Bronchial epithelial cell (primary cell): Measurements from ENCODE around the gene CC2D2B. TPM values are rescaled to one million over a fixed set of nuclear protein-coding genes. Genes with fewer than 3 reads are reported as not detected.
"Not testable (repeated sequence)": the region's sequence is repeated elsewhere in the genome, so short reads cannot be mapped to it uniquely, and the experiment has no call there.

ENCODE experiments used
- DNase-seq: peaks from one replicate; pipeline ENCODE4 v3.0.0-alpha.2; 2010; ENCODE audit warnings: low read depth
- FAIRE-seq: peaks from 2 replicates; lab custom pipeline; 2011; peaks lifted over from hg19 to GRCh38; lab: Jason Lieb, UNC
- H3K27me3 ChIP-seq: 2 replicates; pipeline ENCODE4 v1.5.1; 2011; ENCODE audit warnings: low read length; ENCODE audit not compliant: control insufficient read depth, insufficient read depth
- H3K36me3 ChIP-seq: 2 replicates; pipeline ENCODE4 v1.5.1; 2011; ENCODE audit warnings: low read length; ENCODE audit not compliant: control insufficient read depth, insufficient read depth
- H3K4me3 ChIP-seq: 2 replicates; pipeline ENCODE4 v1.5.1; 2011; ENCODE audit warnings: mild to moderate bottlenecking, low read depth, low read length, control low read depth
- total RNA-seq: library from RNA; depleted of rRNA; stranded (reverse); fragments of >200 nt; gene quantifications from 2 replicates; pipeline ENCODE4 v1.2.1, GENCODE V29; 2014
- TF ChIP-seq, protein P1 (sequence below): IDR thresholded peaks from 2 replicates; pipeline ENCODE4 v1.5.1; 2011; ENCODE audit warnings: mild to moderate bottlenecking, moderate library complexity, low read length, control low read depth, inconsistent platforms; ENCODE audit not compliant: insufficient read depth, severe bottlenecking

Gene CC2D2B
- total RNA-seq, 1 donor from 2014 or later, result not detected

DNA sequence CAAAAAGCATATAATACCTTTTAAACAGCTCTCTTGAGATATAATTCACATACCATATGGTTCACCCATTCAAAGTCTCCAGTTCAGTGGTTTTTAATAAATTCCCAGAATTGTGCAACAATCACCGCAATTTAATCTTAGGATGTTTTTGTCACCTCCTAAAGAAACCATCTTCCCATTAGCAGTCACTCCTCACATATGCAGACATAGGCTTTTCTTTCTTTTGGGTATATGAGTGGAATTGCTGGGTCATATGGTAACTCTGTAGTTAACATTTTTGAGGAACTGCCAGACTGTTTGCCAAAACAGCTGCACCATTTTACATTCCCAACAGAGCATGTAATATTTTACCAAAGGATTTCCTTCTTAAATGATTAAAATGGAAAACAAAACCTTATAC is 57.0 kb downstream of the CC2D2B start:
- TF ChIP-seq, protein P1, sequence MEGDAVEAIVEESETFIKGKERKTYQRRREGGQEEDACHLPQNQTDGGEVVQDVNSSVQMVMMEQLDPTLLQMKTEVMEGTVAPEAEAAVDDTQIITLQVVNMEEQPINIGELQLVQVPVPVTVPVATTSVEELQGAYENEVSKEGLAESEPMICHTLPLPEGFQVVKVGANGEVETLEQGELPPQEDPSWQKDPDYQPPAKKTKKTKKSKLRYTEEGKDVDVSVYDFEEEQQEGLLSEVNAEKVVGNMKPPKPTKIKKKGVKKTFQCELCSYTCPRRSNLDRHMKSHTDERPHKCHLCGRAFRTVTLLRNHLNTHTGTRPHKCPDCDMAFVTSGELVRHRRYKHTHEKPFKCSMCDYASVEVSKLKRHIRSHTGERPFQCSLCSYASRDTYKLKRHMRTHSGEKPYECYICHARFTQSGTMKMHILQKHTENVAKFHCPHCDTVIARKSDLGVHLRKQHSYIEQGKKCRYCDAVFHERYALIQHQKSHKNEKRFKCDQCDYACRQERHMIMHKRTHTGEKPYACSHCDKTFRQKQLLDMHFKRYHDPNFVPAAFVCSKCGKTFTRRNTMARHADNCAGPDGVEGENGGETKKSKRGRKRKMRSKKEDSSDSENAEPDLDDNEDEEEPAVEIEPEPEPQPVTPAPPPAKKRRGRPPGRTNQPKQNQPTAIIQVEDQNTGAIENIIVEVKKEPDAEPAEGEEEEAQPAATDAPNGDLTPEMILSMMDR, result no peak
- Histone ChIP-seq H3K36me3 (no peaks in the 10 kb centered on the region), H3K27me3 (no peaks in the 10 kb centered on the region), H3K4me3 (no peak overlapping the region)
- DNase-seq (no peak), FAIRE-seq (no peak)

DNA sequence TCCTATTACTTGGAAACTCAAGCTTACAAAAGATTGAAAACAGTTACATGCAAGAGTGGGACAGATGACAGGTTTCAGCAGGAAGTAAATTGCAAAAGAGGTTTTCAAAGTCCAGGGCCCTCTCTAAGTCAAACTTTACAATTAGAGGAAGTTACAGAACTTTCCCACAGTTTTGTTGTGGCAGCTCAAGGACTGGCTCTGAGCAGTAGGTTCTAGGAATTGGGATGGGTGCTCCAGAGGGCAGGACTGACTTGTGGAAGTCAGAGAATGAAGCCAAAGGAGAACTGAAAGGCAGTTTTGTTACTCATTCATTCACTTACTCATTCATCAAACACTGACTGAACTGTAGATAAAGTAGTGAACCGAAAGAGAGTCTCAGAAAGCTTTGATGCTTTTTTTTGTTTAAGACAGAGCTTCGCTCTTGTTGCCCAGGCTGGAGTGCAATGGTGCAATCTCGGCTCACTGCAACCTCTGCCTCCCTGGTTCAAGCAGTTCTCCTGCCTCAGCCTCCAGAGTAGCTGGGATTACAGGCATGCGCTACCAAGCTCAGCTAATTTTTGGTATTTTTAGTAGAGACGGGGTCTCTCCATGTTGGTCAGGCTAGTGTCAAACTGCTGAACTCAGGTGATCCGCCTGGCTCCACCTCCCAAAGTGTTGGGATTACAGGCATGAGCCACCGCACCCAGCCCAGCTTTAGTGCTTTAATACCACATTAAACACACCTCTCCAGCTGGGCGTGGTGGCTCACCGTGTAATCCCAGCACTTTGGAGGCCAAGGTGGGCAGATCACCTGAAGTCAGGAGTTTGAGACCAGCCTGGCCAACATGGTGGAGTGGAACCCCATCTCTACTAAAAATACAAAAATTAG is 68.8 kb downstream of the CC2D2B start:
- no peak for FAIRE-seq
- H3K36me3 ChIP-seq, result no peaks in the 10 kb centered on the region
- no peaks in the 10 kb centered on the region for H3K27me3 ChIP-seq
- H3K4me3 ChIP-seq, result no peak overlapping the region
- TF ChIP-seq, protein P1, result no peak
- no peak for DNase-seq

DNA sequence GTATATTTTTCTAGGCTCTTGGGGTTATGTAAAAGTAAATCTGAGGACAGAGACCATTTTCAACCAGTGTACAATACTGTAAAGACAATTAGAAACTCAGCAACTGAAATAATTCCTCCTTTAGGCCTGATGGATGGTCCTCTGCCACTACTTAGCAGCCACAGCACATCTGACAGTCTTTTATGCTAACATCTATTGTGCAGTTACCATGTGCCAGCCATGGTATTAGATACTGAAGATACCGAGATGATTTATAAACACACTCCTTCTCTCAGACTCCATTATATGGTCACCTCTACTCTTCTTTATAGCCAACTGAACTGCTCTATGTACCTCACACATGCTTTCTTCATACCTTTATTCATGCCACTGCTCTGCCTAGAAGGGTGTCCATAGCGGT is 74.4 kb downstream of the CC2D2B start:
- Histone ChIP-seq H3K4me3 (no peak overlapping the region), H3K36me3 (no peaks in the 10 kb centered on the region), H3K27me3 (no peaks in the 10 kb centered on the region)
- TF ChIP-seq, protein P1, result no peak
- DNase-seq (no peak), FAIRE-seq (no peak)

DNA sequence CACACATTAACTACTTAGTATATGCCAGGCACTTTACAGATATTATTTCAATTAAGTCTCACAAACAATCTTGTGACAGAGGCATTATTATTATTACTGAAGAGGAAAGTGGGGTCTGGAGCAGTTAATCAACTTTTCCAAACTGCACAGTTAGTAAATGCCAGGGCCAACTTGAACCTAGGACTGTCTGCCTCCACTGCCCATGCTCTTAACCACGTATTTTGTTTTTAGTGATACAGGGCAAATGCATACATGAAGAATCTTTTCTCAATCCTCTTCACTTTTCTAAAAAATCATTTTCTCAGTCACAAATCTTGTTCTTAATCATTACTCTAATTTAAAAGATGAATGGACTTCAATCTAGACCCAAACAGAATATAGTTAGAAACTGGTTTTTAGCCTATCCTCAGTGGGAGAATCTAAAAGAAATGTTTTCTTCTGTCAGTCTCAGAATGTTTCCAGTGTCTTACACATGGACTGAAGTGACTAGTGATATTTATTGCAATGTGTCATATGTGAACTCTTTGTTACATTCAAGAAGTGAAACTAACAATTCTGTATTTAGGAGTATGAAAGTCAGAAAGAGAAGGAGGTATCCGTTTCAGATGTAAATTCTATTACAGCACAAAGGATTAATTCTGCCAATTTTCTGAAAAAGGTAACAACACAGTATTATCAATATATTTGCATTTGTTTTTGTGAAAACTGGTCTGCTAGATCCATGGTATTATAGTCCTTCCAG is 80.1 kb downstream of the CC2D2B start:
- Histone ChIP-seq H3K27me3 (no peaks in the 10 kb centered on the region), H3K4me3 (no peak overlapping the region), H3K36me3 (no peaks in the 10 kb centered on the region)
- DNase-seq (no peak), FAIRE-seq (no peak)
- TF ChIP-seq, protein P1, result no peak

DNA sequence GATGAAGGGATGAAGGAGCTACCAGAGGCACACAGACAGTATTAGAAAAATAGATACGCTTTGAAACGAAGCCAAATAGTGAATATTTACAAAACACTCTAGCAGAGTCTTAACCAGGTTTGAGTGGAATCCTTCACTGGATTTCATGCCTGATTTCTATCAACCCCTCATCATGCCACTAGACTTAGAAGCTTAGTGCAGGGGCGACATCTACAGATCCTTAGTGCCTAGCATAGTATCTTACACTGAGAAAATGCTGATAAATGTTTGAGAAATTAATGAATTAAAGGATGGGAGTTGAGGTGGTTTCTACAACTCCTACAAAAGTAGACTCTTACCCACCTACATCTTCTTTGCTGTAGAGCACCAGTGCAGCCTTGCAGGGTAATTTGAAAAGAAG is 80.9 kb downstream of the CC2D2B start:
- FAIRE-seq, result no peak
- Histone ChIP-seq H3K27me3 (no peaks in the 10 kb centered on the region), H3K36me3 (no peaks in the 10 kb centered on the region), H3K4me3 (no peak overlapping the region)
- TF ChIP-seq, protein P1, result no peak
- no peak for DNase-seq

DNA sequence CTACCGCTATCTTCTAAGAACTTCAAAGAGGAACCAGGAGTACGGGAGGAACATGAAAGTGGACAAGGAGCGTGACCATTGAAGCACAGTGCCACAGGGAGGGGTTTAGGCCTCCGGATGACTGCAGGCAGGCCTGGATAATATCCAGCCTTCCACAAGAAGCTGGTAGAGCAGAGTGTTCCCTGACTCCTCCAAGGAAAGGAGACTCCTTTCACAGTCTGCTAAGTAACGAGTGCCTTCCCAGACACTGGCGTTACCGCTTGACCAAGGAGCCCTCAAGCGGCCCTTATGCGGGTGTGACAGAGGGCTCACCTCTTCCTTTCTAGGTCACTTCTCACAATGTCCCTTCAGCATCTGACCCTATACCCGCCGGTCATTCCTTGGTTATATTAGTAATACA is 86.6 kb downstream of the CC2D2B start:
- not testable (repeated sequence) for H3K4me3 ChIP-seq, H3K36me3 ChIP-seq, DNase-seq, H3K27me3 ChIP-seq, FAIRE-seq
